Trophoblast cell (in vitro differentiated cells and primary cell): ENCODE results near the gene APP.

Source experiments
- DNase-seq, 2 donors: peaks; one replicate each; pipeline ENCODE4 v3.0.0-alpha.2; 2016
- H2AFZ ChIP-seq: 2 replicates; pipeline ENCODE4 v1.6.1; 2013; ENCODE audit warnings: low read length, moderate library complexity, mild to moderate bottlenecking; ENCODE audit not compliant: insufficient read depth, poor library complexity
- H2AK5ac ChIP-seq: 2 replicates; pipeline ENCODE4 v1.6.1; 2013; ENCODE audit warnings: mild to moderate bottlenecking, low read length
- H2BK120ac ChIP-seq: 2 replicates; pipeline ENCODE4 v1.6.1; 2013; ENCODE audit warnings: low read length, mild to moderate bottlenecking, moderate library complexity; ENCODE audit not compliant: insufficient read depth, poor library complexity
- H2BK12ac ChIP-seq: 2 replicates; pipeline ENCODE4 v1.6.1; 2013; ENCODE audit warnings: mild to moderate bottlenecking, low read length, moderate library complexity
- H2BK5ac ChIP-seq: 2 replicates; pipeline ENCODE4 v1.6.1; 2013; ENCODE audit warnings: low read length, low read depth, moderate library complexity, mild to moderate bottlenecking; ENCODE audit not compliant: poor library complexity
- H3K14ac ChIP-seq: 2 replicates; pipeline ENCODE4 v1.6.1; 2013; ENCODE audit warnings: mild to moderate bottlenecking, low read length
- H3K18ac ChIP-seq: 2 replicates; pipeline ENCODE4 v1.6.1; 2013; ENCODE audit warnings: mild to moderate bottlenecking, low read length
- H3K23ac ChIP-seq: 2 replicates; pipeline ENCODE4 v1.6.1; 2013; ENCODE audit warnings: low read length
- H3K27ac ChIP-seq: 2 replicates; pipeline ENCODE4 v1.5.1; 2013; ENCODE audit warnings: low read depth, mild to moderate bottlenecking, inconsistent platforms, low read length, moderate library complexity
- H3K27me3 ChIP-seq: 2 replicates; pipeline ENCODE4 v1.6.1; 2013; ENCODE audit warnings: inconsistent platforms, mild to moderate bottlenecking, low read length, moderate library complexity; ENCODE audit not compliant: insufficient read depth
- H3K36me3 ChIP-seq, 2 experiments: 1 replicate in 1 of 2; 2 replicates in 1 of 2; pipeline ENCODE4 v1.6.1; 2013; ENCODE audit warnings: low read length in 2 of 2, mild to moderate bottlenecking in 2 of 2, moderate library complexity in 1 of 2; ENCODE audit not compliant: insufficient read depth in 2 of 2, control insufficient read depth in 1 of 2
- H3K4ac ChIP-seq: 2 replicates; pipeline ENCODE4 v1.6.1; 2013; ENCODE audit warnings: low read depth, mild to moderate bottlenecking, low read length, moderate library complexity
- H3K4me1 ChIP-seq, 2 experiments: 1 replicate in 1 of 2; 2 replicates in 1 of 2; pipeline ENCODE4 v1.6.1; 2013; ENCODE audit warnings: low read length in 2 of 2, mild to moderate bottlenecking in 2 of 2, moderate library complexity in 1 of 2; ENCODE audit not compliant: insufficient read depth in 2 of 2, control insufficient read depth in 1 of 2
- H3K4me2 ChIP-seq: 2 replicates; pipeline ENCODE4 v1.6.1; 2013; ENCODE audit warnings: inconsistent platforms, mild to moderate bottlenecking, low read length, moderate library complexity
- H3K4me3 ChIP-seq: 2 replicates; pipeline ENCODE4 v1.5.1; 2013; ENCODE audit warnings: mild to moderate bottlenecking, low read depth, low read length, inconsistent platforms
- H3K79me1 ChIP-seq: one replicate; pipeline ENCODE4 v1.6.1; 2013; ENCODE audit warnings: low read length
- H3K79me2 ChIP-seq: 2 replicates; pipeline ENCODE4 v1.6.1; 2013; ENCODE audit warnings: low read length, mild to moderate bottlenecking; ENCODE audit not compliant: control insufficient read depth, insufficient read depth, poor library complexity
- H3K9ac ChIP-seq: 2 replicates; pipeline ENCODE4 v1.6.1; 2013; ENCODE audit warnings: mild to moderate bottlenecking, low read length
- H3K9me3 ChIP-seq: 2 replicates; pipeline ENCODE4 v1.6.1; 2013; ENCODE audit warnings: low read depth, mild to moderate bottlenecking, control low read depth, inconsistent platforms, low read length; ENCODE audit not compliant: insufficient read depth
- H4K12ac ChIP-seq: 2 replicates; pipeline ENCODE4 v1.6.1; 2013; ENCODE audit warnings: low read depth, mild to moderate bottlenecking, low read length, moderate library complexity
- H4K8ac ChIP-seq: 2 replicates; pipeline ENCODE4 v1.6.1; 2013; ENCODE audit warnings: low read depth, mild to moderate bottlenecking, low read length, moderate library complexity
- H4K91ac ChIP-seq: one replicate; pipeline ENCODE4 v1.6.1; 2013; ENCODE audit warnings: low read depth, mild to moderate bottlenecking, low read length, moderate library complexity
- WGBS: extraction: QIAGEN DNeasy Blood & Tissue Kit; methylation state at CpG from one replicate; pipeline ENCODE4 v1.1.7; 2013; ENCODE audit warnings: missing lambda C conversion rate; ENCODE audit not compliant: insufficient read length, insufficient coverage; ENCODE audit errors: extremely low coverage; 5-methylcytosine and 5-hydroxymethylcytosine counted together

The APP gene

DNA sequence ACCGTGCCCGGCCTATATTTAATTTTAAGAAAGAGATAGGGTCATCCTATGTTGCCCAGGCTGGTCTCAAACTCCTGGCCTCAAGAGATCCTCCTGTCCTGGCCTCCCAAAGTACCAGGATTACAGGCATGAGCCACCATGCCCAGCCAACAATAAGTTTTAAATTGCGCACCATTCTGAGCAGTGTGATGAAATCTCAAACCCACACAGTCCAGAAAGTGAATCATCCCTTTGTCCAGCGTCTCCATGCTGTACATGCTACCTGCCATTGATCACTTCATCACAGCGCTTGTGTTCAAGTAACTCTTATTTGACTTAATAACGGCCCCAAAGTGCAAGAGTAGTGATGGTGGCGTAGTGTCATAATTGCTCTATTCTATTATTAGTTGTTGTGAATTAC, 75.4 kb downstream of the APP start:
- Histone ChIP-seq H2AFZ (no peak overlapping the region), H3K79me1 (peaks cover 5% of the 10 kb centered on the region), H3K27ac (no peak overlapping the region), H3K18ac (no peak overlapping the region), H3K4me2 (no peak overlapping the region), H3K14ac (no peak overlapping the region), H4K91ac (no peak overlapping the region), H3K23ac (no peak overlapping the region), H3K4ac (peak overlapping the region; percentile 15), H2BK5ac (no peak overlapping the region), H3K9me3 (no peaks in the 10 kb centered on the region), H3K4me3 (no peak overlapping the region), H2BK120ac (no peak overlapping the region), H3K4me1 (peaks cover 9 to 10% of the 10 kb centered on the region in 2 experiments), H4K8ac (no peak overlapping the region), H3K79me2 (no peaks in the 10 kb centered on the region), H3K36me3 (no peaks in the 10 kb centered on the region), H3K9ac (no peak overlapping the region), H4K12ac (no peak overlapping the region), H2BK12ac (no peak overlapping the region), H3K27me3 (no peaks in the 10 kb centered on the region), H2AK5ac (no peak overlapping the region)
- no CpG with 5 or more reads among the region's 7 CpGs for WGBS
- DNase-seq, result peak in 1 of 2 donors; percentile 61

- no peak overlapping the region for H2BK120ac ChIP-seq
- H4K91ac ChIP-seq, result no peak overlapping the region
- no peak overlapping the region for H3K27ac ChIP-seq
- no peak overlapping the region for H3K23ac ChIP-seq
- no peak overlapping the region for H4K8ac ChIP-seq
- H3K4me1 ChIP-seq, result peaks cover 9 to 10% of the 10 kb centered on the region in 2 experiments
- no peak overlapping the region for H3K14ac ChIP-seq
- H3K9me3 ChIP-seq, result no peaks in the 10 kb centered on the region
- no peak overlapping the region for H3K4me2 ChIP-seq
- no peak overlapping the region for H2AFZ ChIP-seq
- H3K79me2 ChIP-seq, result no peaks in the 10 kb centered on the region
- H3K79me1 ChIP-seq, result peaks cover 5% of the 10 kb centered on the region
- no peak overlapping the region for H3K18ac ChIP-seq
- no peak overlapping the region for H2BK12ac ChIP-seq
- DNase-seq, result peak in 1 of 2 donors; percentile 53
- no peak overlapping the region for H3K4ac ChIP-seq
- H3K9ac ChIP-seq, result no peak overlapping the region
- H2AK5ac ChIP-seq, result no peak overlapping the region
- H3K4me3 ChIP-seq, result no peak overlapping the region
- peaks cover 2 to 5% of the 10 kb centered on the region in 2 experiments for H3K36me3 ChIP-seq
- no peaks in the 10 kb centered on the region for H3K27me3 ChIP-seq
- no CpG with 5 or more reads among the region's 3 CpGs for WGBS
- no peak overlapping the region for H2BK5ac ChIP-seq
- no peak overlapping the region for H4K12ac ChIP-seq
These were observed 77.4 kb downstream of the APP start for GRCh38 chr21:26093122-26093521.

- no peak overlapping the region for H3K4me2 ChIP-seq
- no CpG with 5 or more reads among the region's 5 CpGs for WGBS
These were observed 79.0 kb downstream of the APP start for GRCh38 chr21:26091480-26092018.

GRCh38 chr21:26089730-26090129, 80.8 kb downstream of the APP start:
- Histone ChIP-seq H3K4ac (peak overlapping the region; percentile 21), H3K9ac (no peak overlapping the region), H3K79me1 (no peaks in the 10 kb centered on the region), H3K4me3 (no peak overlapping the region), H3K23ac (no peak overlapping the region), H3K18ac (peak overlapping the region; percentile 61), H2AK5ac (no peak overlapping the region), H2BK5ac (no peak overlapping the region), H3K4me2 (no peak overlapping the region), H3K27ac (no peak overlapping the region), H3K79me2 (no peaks in the 10 kb centered on the region), H4K8ac (no peak overlapping the region), H3K4me1 (peaks cover 0 to 2% of the 10 kb centered on the region in 2 experiments), H3K14ac (no peak overlapping the region), H4K91ac (no peak overlapping the region), H3K27me3 (no peaks in the 10 kb centered on the region), H2BK12ac (no peak overlapping the region), H3K36me3 (peaks cover 2 to 7% of the 10 kb centered on the region in 2 experiments), H4K12ac (no peak overlapping the region), H2AFZ (no peak overlapping the region), H2BK120ac (no peak overlapping the region), H3K9me3 (no peaks in the 10 kb centered on the region)
- DNase-seq, result no peak
- no CpG with 5 or more reads among the region's 6 CpGs for WGBS

More at GRCh38 chr21:26091480-26092018, 79.0 kb downstream of the APP start:
- Histone ChIP-seq H3K9me3 (no peaks in the 10 kb centered on the region), H4K91ac (no peak overlapping the region), H3K9ac (no peak overlapping the region), H2BK5ac (no peak overlapping the region), H3K4me1 (peaks cover 4 to 6% of the 10 kb centered on the region in 2 experiments), H3K27ac (no peak overlapping the region), H3K4ac (no peak overlapping the region), H3K27me3 (no peaks in the 10 kb centered on the region), H2BK120ac (no peak overlapping the region), H4K12ac (no peak overlapping the region), H4K8ac (no peak overlapping the region), H3K23ac (no peak overlapping the region), H3K4me3 (no peak overlapping the region), H3K79me2 (no peaks in the 10 kb centered on the region), H2BK12ac (no peak overlapping the region), H2AFZ (no peak overlapping the region), H3K14ac (no peak overlapping the region), H3K36me3 (peaks cover 2 to 7% of the 10 kb centered on the region in 2 experiments), H3K79me1 (peaks cover 3% of the 10 kb centered on the region), H2AK5ac (no peak overlapping the region), H3K18ac (no peak overlapping the region)
- DNase-seq, result peak in 1 of 2 donors; percentile 32
